ENCODE data around the gene PLPP7.
"Not testable (repeated sequence)": the region's sequence is repeated elsewhere in the genome, so short reads cannot be mapped to it uniquely, and the experiment has no call there.

PLPP7 gene

GRCh38 chr9:131270171-131271015 is 19.1 kb upstream of the PLPP7 start:
- DNase-seq: no peak

- not testable (repeated sequence) for DNase-seq
Observed at GRCh38 chr9:131271016-131271273, 18.6 kb upstream of the PLPP7 start.

GRCh38 chr9:131271506-131271931 is 18.0 kb upstream of the PLPP7 start:
- DNase-seq: no peak

DNA sequence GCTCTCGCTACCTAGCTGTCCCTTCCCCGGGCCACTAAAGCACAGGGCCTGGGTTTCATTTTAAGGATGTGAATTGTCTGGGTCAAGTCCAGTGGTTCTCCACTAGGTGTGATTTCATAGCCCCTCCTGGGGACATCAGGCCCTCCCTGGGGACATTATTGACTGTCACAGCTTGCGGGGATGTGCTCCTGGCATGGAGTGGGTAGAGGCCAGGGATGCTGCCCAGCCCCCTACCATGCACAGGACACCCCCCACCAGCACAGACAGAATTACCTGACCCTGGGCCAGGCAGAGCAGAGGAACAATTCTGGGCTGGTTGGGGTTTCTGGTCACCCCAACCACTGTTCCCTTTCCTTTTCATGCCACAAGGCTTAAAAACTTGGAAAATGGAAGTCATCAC is 17.3 kb upstream of the PLPP7 start:
- no peak for DNase-seq

DNA sequence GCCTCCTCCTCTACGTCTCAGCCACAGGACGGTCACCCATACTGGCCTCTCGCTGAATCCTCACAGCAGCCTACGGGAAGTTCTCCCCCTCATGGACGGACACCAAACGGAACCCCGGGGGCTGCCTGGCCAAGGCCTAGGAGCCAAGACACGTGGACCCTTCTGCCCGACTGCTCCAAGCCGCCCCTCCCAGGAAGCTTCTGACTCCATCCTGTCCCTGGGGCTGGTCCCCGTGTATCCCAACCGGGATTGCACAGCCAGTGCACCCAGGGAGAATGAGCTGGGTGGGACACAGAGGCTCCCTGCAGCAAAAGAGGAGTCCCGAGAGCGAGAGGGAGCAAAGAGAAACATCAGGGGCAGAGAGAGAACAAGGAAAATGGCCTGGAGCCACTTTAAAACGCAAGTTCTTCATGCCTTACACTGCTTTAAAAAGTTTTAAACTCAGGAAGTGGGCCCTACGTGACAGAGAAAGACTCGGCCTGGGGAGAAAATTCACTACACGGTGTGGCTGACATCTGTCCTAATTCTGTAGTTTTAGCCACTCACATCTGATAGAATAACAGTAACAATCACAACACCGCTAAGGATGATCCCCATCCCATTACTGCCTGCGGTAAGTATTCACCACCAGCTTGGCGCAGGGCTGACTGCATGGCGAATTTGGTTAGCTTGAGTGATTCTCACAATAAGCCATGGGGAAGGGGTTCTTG is 16.2 kb upstream of the PLPP7 start:
- no peak for DNase-seq

GRCh38 chr9:131273856-131274673 is 15.5 kb upstream of the PLPP7 start:
- DNase-seq: no peak

GRCh38 chr9:131274674-131275331 is 14.7 kb upstream of the PLPP7 start:
- no peak for DNase-seq

DNA sequence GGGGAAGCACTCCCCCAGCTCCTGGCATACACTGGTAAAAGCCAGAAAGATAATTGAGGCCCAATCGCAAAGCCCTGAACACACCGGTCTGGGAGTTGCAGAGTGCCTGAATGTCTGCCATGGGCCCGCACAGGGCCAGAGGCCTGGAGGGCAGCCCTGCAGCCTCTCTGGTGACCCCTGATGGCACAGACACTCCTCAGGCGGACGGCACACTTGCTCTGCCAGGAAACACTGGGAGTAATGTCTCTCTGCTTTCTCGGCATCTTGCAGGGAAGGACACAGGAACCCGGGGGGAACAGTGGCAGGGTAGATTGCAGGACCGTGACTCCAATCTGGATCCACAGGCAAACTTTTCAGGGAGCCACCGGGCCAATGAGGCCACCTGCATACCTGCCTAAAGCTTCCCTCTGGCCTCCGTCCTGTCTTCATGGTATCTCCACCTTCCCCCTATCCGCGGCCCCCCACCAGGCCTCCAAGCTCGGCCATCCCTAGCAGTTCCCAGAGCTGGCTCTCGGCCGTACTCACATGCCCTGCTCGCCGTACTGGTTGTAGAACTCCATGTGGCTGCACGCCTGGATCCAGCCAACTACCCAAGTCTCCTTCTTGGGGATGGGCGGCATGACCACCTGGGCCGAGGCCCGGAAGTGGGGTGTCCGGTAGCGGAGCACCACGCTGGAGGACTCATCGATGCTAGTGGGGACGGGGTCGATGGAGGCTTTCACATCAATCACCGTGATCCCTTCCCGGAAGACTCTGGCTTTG is 14.0 kb upstream of the PLPP7 start:
- no peak for DNase-seq

- no peak for DNase-seq
Observed at GRCh38 chr9:131276094-131276888, 13.2 kb upstream of the PLPP7 start, which contains the start of gene FAM78A. Gene FAM78A, minus strand, starts transcription at chr9:131276510. Its CDS starts 331 bp downstream, at chr9:131276179.

- DNase-seq: no peak
Observed at GRCh38 chr9:131276891-131277286, 12.6 kb upstream of the PLPP7 start.

DNA sequence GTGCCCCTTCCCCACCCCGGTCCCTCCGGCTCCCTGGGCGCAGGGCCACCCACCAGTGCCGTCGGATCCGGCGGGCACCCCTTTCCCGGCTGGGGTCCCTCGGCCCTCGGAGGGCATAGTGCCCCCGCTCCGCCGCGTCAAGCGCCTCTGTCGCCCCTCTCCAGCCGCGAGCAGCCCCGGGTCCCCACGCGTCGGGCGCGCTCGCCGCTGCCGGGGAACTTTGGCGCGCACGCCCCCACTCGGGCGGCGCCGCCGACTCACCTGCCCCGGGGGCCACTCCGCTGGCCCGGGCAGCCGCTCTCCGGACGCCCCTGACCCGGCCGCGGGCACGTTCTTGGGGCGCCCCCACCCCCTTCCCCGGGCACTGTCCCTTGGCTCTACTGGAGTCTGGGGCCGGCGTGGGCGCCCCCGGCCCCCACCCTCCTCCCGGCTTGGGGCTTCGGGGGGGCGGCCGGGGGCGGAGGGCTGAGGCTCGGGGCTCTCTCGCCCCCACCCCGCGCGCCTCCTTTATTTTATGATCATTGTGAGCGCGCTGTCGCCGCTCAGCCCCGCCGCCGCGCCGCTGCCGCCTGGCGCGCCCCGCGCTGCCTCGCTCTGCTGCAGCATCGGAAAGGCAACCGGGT is 12.1 kb upstream of the PLPP7 start:
- DNase-seq: no peak

DNA sequence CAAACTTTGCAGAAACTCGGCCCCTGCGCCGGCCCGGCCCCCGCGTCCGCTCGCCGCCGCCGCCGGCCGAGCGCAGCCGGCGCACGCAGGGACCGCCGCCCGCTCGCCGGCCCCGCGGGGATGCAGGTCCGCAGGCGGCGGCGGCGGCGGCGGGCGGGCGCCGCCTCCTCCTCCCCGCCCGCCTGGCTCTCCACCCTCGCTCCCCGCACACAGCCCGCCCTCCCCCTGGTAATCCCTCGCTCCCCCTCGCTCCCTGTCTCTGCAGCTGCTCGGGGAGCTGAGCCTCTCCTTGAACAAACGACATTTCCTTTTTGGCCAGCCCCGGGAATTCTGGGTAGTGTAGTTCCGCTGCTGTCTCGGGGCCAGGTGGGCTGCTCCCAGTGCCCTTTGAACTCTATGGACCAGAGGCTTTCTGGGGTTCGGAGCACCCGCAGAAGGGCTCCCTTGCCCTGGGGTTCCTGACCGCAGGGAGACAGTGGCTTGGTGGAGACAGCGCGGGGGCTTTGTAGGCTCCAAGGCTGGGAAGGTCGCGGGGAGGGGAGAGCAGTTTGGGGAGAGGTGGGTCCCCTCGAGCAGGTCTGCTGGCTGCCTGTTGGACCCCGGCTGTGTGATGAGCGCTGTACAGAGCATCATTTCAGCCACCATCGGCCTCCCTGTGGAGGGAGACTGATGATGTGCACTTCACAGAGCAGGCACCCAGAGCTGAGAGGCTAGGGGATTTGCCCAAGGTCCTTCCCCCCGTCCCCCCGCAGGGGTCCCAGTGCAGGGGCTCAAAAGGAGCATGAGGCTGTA is 11.4 kb upstream of the PLPP7 start:
- peak; percentile 77 for DNase-seq

DNA sequence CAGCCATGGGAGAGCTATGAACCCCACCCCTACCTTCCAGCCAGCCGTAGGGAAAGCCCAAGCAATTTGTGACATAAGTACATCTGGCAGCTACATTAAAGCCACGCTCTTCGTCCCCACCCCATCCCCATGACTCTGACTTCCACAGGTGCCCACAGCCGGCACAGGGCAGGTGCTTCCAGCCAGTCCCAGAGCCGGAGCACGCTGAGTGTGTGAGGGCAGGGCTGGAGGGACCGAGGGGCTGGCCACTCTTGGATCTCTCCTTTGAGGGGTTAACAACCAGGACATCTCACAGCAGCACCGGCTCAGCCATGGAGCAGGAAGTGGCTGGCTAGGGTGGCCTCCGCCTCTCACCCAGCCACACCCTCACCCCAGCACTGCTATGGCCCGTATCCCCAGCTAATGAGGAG is 10.8 kb upstream of the PLPP7 start:
- no peak for DNase-seq

DNA sequence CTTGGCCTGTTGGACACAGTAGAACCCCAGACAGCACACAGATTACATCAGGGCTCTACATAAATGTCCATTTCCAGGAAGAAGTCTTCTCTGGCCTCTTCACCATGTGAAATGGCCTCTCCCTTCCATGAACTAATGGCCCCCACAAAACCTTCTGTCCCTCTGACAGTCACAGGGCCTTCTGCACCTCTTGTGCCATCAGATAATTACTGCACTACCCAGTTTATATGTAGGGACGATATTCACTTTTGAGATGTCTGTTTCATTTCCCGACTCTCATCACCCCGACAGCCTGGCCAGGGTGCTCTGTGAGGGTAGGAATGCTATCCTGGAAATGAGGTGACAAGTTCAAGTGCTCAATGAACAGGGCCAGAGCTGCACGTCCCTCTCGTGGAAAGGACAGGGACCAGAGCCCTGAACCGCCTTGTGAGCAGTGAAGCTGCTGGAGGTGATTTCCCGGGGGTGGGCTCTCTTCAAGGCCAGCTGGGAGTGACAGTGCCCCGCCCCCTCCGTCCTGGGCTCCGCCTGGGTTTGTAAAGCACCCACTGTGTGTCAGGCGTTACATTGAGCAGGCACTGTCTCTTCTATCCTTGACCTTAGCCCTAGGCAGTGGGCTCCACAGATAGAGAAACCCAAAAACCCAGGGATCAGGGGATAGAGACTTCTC is 10.2 kb upstream of the PLPP7 start:
- no peak for DNase-seq

- no peak for DNase-seq
Observed at GRCh38 chr9:131279863-131280570, 9.5 kb upstream of the PLPP7 start.

- DNase-seq: no peak
Observed at GRCh38 chr9:131280660-131281059, 8.9 kb upstream of the PLPP7 start.

DNA sequence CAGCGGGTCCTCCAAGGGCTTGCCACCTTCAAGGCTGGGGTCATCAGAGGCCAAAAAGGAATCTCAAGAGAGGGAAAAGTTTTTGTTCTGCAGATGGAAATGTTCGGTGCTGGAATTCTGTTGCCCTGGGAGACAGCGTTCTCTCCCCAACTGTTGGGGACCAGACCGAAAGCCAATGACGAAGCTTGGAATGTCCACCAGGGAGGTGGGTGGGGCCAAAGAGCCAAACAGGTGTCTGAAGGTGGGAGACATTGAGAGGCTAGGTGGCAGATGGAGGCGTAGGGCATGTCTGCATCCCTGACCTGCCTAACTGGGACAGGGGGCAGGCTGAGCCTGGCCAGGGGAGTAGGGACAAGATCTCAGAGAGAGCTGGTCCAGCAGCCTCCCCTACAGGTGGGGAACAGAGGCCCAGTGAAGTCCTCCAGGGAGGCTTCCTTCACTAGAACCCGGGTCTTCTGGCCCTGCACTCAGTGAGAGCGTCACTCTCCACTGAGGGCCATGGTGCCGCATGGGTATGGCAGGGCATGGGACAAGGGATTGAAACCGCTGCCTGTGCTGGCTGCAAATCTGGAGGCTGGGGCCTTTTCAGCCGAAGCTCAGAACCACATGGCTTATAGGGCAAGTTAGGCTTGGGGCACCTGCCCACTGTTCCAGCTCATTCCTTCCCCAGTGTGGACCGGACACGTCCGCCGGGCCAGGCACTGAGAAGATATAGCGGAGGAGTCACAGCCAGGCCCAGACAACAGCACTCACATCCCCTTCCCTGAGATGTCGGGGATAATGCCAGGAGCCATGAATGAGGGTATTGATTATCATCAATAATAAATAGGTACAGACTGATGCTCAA is 8.2 kb upstream of the PLPP7 start:
- no peak for DNase-seq

GRCh38 chr9:131282175-131282574 is 7.3 kb upstream of the PLPP7 start:
- no peak for DNase-seq

All from NCI-H1694 (cell line).